Islet of Langerhans (tissue), 1 donor: Measurements from ENCODE around the gene BARD1.
"Not testable (repeated sequence)": the region's sequence is repeated elsewhere in the genome, so short reads cannot be mapped to it uniquely, and the experiment has no call there.

Experiments used
- FAIRE-seq: peaks from one replicate; lab custom pipeline; 2011; peaks lifted over from hg19 to GRCh38; lab: Jason Lieb, UNC

Gene BARD1

DNA sequence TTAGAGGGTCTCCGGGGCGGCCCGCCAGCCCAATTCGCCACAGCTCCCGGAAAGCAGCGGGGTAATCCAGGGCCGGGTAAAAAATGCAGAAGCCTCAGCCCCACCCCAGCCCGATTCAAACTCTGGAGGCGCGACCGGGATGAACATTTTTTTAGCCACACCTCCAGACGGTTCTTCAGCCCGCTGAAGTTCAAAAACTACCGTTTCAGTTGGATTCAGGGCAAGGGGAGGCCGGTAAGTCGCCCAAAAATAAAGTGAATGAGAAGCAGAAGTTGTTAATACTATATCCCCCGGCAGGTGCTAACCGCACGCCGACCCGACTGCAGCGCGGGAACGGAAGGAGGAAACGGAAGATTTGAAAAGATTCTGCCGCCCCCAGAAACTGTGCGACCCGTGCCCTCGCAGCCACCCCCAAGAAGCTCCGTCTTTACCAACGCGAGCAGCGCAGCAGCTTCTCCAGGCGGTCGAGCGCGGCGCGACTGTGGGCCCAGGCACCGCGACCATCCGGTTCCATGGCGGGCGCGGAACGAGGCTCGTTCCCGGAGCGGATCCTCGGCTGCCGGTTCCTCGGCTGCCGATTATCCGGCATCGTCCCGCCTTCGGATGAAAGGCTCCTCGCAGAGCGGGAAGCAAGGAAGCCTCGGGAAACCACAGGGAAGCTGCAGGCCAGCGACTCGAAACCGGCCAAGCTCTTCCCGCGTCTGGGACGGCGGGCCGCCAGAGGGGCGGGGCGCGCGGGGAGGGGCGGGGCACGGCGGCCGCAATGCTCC, at the start of gene BARD1:
Gene BARD1, minus strand, starts transcription at position 703 of the 770 bp plus-strand sequence. Its CDS starts 114 bp downstream, at position 589.
- no peak for FAIRE-seq

DNA sequence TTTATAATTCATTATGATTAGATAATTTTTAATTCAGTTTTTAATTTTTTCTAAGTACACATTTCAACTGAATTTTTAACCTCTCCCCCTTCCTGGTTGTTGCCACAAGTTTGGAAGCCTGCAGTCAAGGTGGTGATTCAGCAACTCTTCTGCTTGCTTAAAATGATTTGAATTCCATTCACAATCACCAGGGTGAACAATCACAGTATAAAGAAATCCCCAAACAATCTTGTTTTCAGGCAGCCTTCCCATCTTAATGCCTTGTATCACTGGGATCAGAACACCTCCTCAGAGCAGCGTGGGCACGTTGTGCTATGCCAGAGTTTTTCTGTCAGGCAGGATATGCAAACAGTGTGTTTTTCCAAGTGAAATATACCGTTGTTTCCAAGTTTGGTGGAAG, 46.7 kb upstream of the BARD1 start:
- FAIRE-seq = no peak

DNA sequence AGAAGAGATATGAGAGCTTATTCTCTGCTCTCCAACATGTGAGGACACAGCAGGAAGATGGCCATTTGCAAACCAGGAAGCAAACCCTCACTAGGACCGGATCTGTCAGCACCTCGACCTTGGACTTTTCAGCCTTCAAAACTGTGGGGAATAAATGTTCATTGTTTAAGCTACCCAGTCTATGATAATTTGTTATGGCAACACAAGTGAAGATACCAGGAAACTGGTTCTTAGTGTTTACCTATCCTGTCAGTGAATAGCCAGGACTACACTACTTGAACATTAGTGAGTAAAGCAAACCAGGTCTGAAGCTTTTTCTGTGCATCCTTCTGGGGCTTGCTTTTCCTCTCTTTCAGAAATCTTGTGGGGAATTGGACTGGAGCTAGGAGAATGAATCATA, 44.4 kb upstream of the BARD1 start:
- no peak for FAIRE-seq

DNA sequence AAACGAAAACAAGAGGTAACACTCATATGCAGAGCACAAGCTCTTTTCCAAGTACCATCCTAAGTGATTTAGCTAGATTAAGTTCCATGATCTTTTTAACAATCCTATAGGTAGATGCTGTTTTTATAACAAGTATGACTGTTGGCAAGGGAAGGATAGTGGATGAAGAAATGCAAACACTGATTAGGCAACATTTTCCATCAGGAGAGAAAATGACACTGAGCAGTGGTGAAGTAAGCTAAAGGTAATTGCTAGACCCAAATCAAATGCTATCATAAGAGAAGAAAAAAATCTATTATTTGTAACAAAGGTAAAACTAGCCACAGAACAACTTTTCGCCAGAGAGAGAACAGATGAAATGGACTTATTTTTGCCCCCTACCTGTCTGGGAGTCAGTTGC, 34.3 kb upstream of the BARD1 start:
- FAIRE-seq = no peak

DNA sequence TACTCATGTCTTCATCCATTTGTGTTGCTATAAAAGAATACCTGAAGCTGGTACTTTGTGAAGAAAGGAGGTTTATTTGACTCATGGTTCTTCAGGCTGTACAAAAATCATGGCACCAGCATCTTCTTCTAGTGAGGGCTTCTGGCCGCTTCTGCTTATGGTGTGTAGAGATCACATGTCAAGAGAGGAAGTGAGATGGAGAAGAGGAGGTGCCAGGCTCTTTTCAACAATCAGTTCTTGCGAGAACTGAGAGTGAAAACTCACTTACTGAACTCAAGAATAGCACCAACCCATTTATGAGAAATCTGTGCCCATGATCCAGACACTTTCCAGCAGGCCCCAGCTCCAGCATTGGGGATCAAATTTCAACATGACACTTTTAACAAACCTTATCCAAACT, 30.0 kb upstream of the BARD1 start:
- no peak for FAIRE-seq

DNA sequence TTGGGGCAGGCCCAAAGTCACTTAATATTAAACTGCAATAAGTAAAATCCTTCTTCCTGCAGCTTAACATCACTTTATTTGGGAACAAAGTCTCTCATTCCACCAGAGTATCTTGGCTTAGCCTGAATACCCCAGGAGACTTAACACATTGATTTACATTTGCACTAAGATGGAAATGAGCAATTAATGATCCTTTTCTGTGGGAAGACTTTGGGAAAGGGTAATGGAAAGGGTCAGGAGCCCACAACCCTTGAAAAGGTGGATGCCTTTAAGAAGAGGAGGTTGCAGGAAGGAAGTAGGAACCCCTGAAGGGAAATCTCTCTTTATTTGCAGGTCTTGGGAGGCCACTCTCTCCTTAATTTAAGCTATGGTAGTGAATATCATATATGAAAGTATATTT, 28.0 kb upstream of the BARD1 start:
- FAIRE-seq = no peak

DNA sequence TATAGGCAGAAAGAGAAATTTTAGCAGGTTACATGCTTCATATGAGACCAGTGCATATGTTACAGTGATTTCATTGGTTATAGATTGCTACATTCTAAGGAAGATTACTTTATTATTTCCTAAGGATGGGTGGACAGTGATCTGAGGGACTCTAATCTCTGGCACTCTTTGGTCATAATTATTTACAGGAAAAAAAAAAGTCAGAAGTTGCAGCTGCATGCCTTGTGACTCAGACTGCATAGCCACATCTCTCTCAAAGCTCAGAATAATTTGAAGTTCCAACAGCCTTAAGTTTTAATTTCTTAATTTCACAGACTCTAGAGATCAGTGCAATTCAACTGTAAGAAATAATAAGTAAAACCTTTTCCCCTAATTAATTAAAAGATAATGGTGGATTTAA, 27.1 kb upstream of the BARD1 start:
- FAIRE-seq = no peak

DNA sequence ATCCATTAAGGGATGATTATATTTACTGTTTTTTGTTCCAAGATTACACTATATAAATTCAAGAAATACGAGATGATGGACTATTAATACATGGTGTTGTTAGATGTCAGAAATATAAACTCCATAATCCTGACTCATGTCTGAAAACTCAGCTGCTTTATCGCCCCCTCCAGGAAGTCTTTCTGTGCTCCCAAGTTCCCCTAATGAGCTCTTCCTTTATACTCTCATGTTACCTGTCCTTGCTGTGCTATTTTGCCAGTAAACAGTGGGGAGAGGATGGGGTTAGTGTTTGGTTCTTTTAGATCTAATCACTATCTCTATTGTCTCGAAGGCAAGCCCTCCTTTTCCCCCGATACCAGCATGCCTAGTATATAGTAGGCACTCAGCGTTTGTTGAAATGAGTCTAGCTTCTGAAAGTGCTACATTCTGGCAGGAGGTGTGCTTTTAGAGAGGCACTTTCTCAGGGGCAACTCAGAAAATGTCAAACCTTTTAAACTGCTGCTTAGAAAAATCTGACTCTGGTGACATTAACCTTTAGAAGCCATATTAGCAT, 21.4 kb upstream of the BARD1 start:
- no peak for FAIRE-seq

DNA sequence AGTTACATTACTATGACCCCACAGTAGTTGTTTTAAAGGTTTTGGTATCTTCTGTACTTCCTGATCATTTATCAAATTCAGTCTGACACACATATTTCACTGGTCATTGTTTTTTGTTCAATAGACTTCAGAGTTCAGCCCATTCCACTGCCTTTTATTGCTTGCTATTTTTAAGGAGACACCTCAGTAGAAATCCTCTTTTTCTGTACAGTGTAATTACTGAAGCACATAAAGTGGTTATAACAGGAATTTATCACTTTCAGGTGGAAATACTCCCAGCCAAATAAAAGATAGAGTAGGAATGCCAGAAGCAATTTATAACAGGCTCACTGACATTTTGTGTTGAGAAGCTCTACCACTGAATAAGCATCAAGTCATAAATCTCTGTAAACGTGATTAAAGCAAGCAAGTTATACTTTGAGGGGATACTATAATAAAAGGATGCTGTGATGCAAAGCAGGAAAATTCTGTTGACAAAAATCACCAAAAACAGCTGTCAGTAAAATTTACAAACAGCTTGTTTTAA, 6.6 kb upstream of the BARD1 start:
- FAIRE-seq = no peak

DNA sequence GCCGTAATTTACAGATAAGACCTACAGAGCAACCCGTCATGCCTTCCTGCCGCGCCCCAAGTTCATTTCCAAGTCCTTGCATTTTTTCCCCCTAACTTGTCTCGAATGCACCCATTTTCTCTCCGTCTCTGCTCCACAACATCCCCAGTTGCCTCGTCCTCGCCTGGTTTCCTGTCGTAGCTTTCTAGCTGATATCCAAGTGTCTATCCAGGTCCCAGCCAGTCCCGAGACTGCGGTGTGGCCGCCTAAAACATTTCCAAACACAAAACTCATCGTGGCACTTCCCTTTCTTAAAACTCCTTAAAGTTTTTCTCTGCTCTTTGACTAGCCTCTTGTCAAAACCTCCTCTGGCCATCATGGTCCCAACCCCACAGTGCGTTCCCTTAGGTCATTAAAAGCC, 1.2 kb upstream of the BARD1 start:
- no peak for FAIRE-seq

DNA sequence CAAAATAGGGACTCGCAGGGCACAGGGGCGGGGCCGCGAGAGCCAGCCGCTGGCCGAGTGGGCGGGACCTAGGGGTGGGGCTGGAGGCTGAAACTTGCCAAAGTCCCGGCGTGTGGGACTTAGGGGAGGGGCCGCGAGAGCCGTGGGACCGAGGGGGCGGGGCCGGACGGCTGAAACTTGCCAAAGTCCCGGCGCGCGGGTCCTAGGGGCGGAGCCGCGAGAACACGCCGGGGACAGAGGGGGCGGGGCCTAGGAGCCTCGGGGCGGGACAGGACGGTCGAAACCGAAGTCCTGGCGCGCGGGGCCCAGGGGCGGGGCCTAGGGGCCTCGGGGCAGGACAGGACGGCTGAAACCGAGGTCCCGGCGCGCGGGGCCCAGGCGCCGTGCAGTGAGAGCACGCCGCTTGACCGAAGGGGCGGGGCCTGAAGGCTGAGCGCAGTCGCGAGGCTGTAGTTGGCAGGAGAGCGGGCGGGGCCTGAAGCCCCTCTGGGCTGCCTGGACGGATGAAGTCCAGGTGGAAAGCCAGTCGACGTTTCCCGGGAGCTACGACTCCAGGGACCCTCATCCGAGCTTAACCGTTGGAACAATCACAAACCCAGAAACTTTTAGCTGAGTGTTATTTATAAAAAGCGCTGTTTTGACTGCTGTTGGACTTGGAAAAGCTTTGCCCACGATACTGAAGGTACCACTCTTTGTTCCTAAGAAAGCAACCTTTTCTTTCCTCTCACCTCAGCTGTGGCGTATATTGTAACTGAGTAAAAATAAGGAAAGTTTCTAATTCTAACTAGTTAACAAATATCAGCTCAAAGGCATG, 475 bp upstream of the BARD1 start:
- FAIRE-seq = no peak

DNA sequence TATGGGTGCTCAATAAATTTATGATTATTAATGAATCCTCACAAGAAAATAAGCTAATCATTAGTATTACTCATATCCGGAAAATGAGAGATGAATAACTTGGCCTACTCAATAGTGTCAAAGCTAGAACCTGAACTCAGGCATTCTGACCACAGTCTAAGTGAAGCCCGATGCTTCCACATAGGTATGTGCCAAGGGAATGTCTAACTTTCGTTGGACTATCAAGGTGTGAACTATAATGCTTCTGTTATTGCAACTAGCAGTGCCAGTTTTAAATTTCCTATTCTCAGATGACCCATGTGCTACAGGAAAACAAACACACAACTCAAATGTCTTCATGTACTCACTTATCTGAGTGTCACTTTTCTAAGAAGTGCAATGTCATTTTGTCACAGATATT, 1.8 kb downstream of the BARD1 start:
- no peak for FAIRE-seq

DNA sequence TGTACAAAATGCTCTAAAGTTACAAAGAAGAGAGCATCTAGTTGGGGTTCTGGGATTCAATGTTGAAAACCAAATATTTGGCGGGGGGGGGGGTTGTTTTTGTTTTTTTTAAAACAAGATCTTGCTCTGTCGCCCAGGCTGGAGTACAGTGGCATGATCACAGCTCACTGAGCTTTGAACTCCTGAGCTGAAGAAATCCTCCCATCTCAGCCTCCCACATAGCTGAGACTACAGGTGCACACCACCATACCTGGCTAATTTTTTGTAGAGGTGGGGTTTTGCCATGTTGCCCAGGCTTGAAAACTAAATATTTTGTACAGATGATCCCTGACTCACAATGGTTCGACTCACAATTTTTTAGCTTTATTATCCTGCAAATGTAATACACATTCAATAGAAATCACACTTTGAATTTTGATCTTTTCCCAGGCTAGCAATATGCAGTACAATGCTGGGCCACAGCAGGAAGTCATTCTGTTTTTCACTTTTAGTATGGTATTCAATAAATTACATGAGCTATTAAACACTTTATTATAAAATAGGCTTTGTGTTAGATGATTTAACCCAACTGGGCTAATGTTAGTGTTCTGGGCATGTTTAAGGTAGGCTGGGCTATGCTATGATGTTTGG, 7.6 kb downstream of the BARD1 start:
- no peak for FAIRE-seq

DNA sequence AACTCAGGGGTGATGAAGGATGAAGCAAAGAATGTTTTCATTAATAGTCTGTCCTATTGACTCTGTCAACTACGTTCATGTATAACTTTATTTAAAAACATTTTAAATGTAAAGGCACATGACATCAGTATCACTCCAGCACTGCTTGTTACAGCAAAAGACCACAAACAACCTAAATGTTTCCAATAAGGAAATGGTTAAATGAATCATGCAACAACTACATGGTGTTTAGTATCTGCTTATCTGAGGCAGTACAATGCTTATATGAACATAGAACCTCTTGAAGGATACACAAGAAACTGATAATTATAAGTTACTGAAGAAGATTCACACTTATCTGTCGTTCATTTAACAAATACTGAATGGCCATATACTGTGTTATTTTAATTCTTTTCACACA, 8.4 kb downstream of the BARD1 start:
- FAIRE-seq = no peak

DNA sequence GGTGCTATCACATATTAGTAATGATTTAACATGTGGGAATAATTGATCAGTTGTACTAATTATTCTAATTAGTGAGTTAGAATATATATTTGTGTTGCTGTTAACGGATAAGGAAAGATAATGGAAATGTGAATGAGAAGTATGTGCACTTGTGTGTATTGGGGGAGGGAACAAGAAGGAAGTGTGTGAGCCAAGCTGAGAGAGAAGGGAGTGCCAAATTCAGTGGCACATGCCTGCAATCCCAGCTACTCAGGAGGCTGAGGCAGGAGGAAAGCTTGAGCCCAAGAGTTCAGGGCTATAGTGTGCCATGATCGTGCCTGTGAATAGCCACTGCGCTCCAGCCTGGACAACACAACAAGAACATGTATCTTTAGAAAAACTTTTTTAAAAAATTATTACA, 9.3 kb downstream of the BARD1 start:
- no peak for FAIRE-seq

DNA sequence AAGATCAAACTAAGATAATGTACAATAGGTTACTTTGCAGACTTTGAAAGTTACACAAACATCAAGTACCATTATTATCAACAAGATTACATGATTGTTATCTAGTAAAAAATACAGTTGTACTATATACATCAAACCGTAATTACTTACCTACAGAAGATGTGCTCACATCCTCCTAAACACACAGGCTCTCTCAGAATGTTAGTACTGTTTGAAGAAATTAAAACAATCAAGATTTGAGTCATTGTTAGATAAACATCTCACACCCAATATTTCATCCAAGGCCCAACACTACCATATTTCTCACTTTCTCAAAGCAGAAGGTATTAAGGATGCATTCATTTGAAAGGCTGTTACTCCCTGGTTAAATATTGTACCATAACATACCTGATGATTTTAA, 12.6 kb downstream of the BARD1 start:
- FAIRE-seq = no peak

DNA sequence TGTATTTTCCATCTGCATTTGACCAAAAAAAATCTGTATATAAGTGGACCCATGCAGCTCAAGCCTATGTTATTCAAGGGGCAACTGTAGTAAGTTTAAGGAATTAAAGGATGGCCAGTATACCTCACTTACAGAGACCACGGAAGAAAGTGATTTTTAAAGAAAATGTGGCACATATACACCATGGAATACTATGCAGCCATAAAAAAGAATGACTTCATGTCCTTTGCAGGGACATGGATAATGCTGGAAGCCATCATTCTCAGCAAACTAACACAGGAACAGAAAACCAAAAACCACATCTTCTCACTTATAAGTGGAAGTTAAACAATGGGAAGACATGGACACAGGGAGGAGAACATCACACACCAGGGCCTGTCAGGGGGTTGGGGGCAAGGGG, 26.3 kb downstream of the BARD1 start:
- FAIRE-seq = not testable (repeated sequence)

DNA sequence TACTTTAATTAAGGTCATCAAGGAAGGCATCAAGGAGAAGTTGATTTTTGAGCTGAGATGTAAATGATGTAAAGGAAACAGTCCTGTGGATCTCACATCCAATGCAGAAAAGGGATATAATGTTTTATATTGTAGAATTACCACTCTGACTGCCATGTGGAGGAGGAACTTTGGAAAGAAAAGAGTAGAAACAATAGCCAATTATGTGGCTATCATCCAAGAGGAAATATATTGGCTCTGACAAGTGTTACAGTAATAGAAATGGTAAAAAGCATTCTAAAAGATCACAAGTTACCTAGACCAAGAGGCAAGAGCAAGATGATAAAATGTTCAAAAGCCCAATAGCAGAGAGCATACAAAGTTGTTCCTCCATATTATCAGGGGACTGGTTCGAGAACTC, 26.8 kb downstream of the BARD1 start:
- no peak for FAIRE-seq

DNA sequence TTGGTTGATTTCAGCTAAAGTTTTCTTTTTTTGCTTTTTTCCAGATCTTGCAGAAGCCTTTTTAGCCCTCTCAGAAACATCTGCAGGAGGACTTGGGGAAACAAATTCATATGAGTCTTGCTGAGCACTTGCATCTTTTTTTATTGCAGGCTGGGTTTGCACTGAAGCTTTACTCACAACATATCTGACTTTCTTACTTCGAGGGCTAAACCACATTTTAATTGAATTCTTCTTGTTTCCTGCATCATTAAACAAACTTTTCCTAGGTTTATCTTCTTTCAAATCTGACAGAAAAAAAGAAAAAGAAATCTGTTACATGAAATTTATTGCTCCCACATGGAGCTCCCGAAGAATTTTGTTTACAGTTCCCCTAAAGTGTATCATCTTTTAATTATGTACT, 28.3 kb downstream of the BARD1 start:
- FAIRE-seq = no peak

DNA sequence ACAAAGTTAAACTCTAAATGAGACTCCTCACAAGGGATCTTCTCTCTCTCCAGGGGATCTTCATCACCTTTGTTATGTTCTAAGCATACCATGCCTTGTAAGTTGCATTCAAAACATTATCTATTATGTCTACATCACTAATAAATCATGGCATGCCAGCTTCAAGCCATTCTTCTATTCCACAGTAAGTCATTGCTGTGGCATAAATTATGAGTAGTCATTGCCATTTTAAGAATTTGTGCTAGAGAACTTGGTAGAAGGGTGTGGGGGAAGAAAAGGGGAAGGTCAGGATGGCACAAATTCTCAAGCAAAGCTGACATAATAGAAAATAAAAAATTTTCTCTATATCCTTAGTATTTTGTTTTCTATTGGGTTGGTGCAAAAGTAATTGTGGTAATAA, 33.5 kb downstream of the BARD1 start:
- no peak for FAIRE-seq

DNA sequence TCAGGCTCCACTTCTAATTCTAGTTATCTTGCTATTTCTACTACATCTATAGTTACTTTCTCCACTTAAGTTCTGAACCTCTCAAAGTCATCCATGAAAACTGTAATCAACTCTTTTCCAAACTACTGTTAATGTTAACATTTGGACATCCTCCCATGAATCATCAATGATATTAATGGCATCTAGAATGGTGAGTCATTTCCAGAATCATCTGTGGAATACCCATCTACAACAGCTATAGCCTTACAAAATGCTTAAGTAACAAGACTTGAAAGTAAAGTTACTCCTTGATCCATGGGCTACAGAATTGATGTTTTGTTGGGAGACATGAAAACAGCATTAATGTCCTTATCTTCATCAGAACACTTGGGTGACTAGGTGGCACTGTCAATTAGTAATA, 35.4 kb downstream of the BARD1 start:
- no peak for FAIRE-seq

DNA sequence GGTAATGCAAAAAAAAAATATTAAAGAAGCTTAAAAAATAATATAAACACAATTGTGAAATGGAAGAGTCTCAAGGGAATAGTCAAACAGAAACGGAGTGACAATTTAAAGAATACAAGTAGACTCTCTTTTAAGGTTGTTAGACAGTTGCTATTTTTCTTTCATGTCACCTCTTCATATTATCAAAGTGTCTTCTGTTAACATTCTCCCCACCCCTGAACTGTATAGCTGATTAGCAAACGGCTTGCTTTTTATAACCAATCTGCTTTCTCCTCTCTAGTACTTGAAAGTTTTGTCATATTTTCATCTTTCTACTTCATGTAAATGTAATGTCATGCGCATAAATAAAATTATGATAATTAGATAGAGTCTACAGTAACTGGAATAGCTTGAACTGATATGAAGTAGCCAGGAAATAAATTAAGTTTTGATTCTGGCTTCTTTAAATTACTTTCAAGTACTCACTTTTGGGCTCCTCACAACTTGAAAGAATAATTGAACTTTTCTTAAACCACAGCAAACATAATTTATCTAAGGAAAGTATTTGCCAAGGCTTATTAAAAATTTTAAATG, 37.0 kb downstream of the BARD1 start:
- FAIRE-seq = no peak
